GM23248 (cell line): ENCODE results near the gene PLEK2. TPM values are rescaled to one million over a fixed set of nuclear protein-coding genes. Genes with fewer than 3 reads are reported as not detected.
A peak's percentile ranks its signal among the peaks of the same experiment; 100 is the strongest.
"Not testable (repeated sequence)": the region's sequence is repeated elsewhere in the genome, so short reads cannot be mapped to it uniquely, and the experiment has no call there.

Source experiments
- DNase-seq: peaks from one replicate; pipeline ENCODE4 v3.0.0-alpha.2; 2015
- H2AFZ ChIP-seq: fragments of 200-600 bp; sonication (generic); 2 replicates; pipeline ENCODE4 v1.6.1; 2016; ENCODE audit warnings: antibody characterized with exemption
- H3F3A ChIP-seq: fragments of 200-600 bp; sonication (generic); 2 replicates; pipeline ENCODE4 v1.6.1; 2016; ENCODE audit warnings: mild to moderate bottlenecking, antibody characterized with exemption, mixed run types; ENCODE audit not compliant: insufficient read depth
- H3K27ac ChIP-seq: fragments of 200-600 bp; sonication (generic); 2 replicates; pipeline ENCODE4 v1.5.1; 2016; ENCODE audit warnings: mild to moderate bottlenecking
- H3K27me3 ChIP-seq: fragments of 200-600 bp; sonication (generic); replicated peaks from 2 replicates; pipeline ENCODE4 v1.6.1; 2016; ENCODE audit warnings: mild to moderate bottlenecking; ENCODE audit not compliant: insufficient read depth
- H3K36me3 ChIP-seq: fragments of 200-600 bp; sonication (generic); 2 replicates; pipeline ENCODE4 v1.6.1; 2016; ENCODE audit warnings: low read depth, mild to moderate bottlenecking
- H3K4me1 ChIP-seq: fragments of 200-600 bp; sonication (generic); 2 replicates; pipeline ENCODE4 v1.6.1; 2016; ENCODE audit warnings: mild to moderate bottlenecking; ENCODE audit not compliant: insufficient read depth
- H3K4me2 ChIP-seq: fragments of 200-600 bp; sonication (generic); one replicate; pipeline ENCODE4 v1.6.1; 2016; ENCODE audit warnings: mild to moderate bottlenecking; ENCODE audit not compliant: unreplicated experiment
- H3K4me3 ChIP-seq: fragments of 200-600 bp; sonication (generic); 2 replicates; pipeline ENCODE4 v1.5.1; 2016; ENCODE audit warnings: mild to moderate bottlenecking
- H3K79me2 ChIP-seq: fragments of 200-600 bp; sonication (generic); 2 replicates; pipeline ENCODE4 v1.6.1; 2016; ENCODE audit warnings: mild to moderate bottlenecking; ENCODE audit not compliant: insufficient read depth
- H3K9ac ChIP-seq: fragments of 200-600 bp; sonication (generic); 2 replicates; pipeline ENCODE4 v1.6.1; 2016; ENCODE audit warnings: mild to moderate bottlenecking
- H3K9me2 ChIP-seq: fragments of 200-600 bp; sonication (generic); 2 replicates; pipeline ENCODE4 v1.6.1; 2016; ENCODE audit warnings: mixed run types, mild to moderate bottlenecking, moderate library complexity; ENCODE audit not compliant: insufficient read depth
- H3K9me3 ChIP-seq: fragments of 200-600 bp; sonication (generic); one replicate; pipeline ENCODE4 v1.6.1; 2017; ENCODE audit warnings: low read depth
- H4K20me1 ChIP-seq: fragments of 200-600 bp; sonication (generic); 2 replicates; pipeline ENCODE4 v1.6.0; 2016; ENCODE audit not compliant: insufficient read depth
- EZH2 ChIP-seq: fragments of 200-600 bp; sonication (generic); IDR thresholded peaks from 2 replicates; pipeline ENCODE4 v1.6.1; 2018; ENCODE audit warnings: antibody characterized with exemption, mild to moderate bottlenecking; ENCODE audit not compliant: insufficient read depth, poor library complexity, severe bottlenecking
- EZH2phosphoT487 ChIP-seq: fragments of 200-600 bp; sonication (generic); IDR thresholded peaks from 2 replicates; pipeline ENCODE4 v1.6.1; 2018; ENCODE audit warnings: antibody characterized with exemption, moderate library complexity, mild to moderate bottlenecking, low read depth; ENCODE audit not compliant: insufficient read depth
- WGBS, 2 experiments: methylation state at CpG; one replicate each; pipeline ENCODE4 v1.1.6; 2015 to 2017; ENCODE audit warnings: low lambda C conversion rate in 2 of 2, low coverage in 1 of 2; ENCODE audit errors: missing lambda C conversion rate in 2 of 2; 5-methylcytosine and 5-hydroxymethylcytosine counted together
- in situ Hi-C: fragments of 300-500 bp; cut with MboI; formaldehyde crosslinking; loops from 2 replicates; pipeline ENCODE4 v1.15.0; 2020
- polyA plus RNA-seq: library from polyadenylated mRNA; unstranded; fragments of >200 nt; fragmentation: Nextera tagmentation; extraction: Ambion mirVana; gene quantifications from 2 replicates; pipeline ENCODE4 v1.2.1, GENCODE V29; 2016
- total RNA-seq: library from RNA; depleted of rRNA; stranded (reverse); fragments of >200 nt; shearing (Covaris generic); gene quantifications from 2 replicates; pipeline ENCODE4 v1.2.3, GENCODE V29; 2014

PLEK2 gene
- total and polyA plus RNA-seq, 2 experiments from 2014 or later: 10.8 to 11.4 TPM

DNA sequence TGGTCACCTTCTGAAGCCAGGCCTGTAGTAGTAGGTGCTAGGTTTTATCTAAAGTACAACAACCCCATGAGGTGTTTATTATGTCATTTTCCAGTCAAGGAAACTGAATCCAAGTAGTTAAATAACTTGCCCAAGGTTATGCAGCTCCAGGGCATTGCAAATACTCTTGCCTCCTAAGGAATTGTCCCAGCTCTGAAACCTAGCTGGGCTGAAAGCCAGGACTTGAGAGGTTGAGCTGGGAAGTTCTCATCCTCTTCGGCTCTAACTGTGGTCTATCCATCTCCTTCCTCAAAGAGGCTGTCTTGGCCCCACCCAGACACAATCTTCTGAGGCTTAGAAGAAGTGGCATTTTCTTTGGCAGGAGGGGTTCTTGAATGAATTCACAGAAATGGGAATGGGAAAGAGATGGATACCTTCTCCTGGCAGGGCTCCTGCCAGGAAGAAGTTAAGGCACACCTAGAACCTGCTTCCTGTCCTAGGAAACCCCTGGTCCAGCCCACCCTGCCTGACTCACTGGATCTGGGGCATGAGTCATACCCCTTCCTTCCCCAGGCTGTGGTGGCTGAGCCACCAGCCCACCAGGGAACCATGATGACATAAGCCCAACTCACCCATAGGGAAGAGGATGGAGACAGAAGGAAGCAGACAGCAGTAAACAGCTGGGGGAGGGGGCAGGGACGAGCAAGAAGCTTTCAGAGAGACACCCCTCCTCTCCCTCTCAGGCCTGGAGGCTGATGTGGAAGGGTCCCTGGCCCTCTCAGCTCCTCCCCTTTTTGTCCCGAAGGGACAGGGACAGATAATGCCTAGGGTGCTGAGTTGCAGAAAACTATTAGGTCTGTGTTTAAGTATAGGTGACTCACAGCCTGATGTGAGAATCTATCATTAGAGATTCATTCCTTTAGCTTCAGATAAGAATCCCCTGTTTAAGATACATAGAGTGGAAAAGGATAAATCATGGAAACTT, 2.1 kb upstream of the PLEK2 start:
- in situ Hi-C loops: no loop called here
- Histone ChIP-seq H3K4me2 (peak overlapping the region; percentile 49), H2AFZ (peak overlapping the region; percentile 46; the same call in 1 of the 2 replicates)

DNA sequence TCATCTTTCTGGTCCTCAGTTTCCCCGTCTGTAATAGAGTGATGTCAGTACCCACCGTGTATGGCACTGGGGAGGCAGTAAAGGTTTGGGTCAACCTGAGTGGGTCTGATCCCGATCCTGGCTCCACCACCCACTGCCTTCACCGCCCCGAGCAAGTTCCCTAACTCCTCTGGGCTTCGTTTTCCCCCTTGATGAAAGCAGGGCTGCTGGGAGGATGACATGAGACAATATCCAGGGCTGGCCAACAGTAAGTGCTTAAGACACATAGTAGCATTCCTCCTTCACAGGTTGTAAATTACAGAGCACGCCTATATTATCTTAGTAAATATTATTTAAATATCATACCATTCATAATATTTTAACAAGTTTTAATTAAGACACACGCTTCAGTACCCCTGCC, 595 bp downstream of the PLEK2 start:
- no peaks in the 10 kb centered on the region for H3K79me2 ChIP-seq
- peak overlapping the region; percentile 63 for H3K9ac ChIP-seq
- H3K4me3 ChIP-seq: peak overlapping the region; percentile 71
- H3K27ac ChIP-seq: no peak overlapping the region
- H3K4me1 ChIP-seq: peaks cover 16% of the 10 kb centered on the region
- peak overlapping the region; percentile 88 for H2AFZ ChIP-seq
- H3F3A ChIP-seq: peaks cover 14% of the 10 kb centered on the region
- TF ChIP-seq EZH2phosphoT487 (no peak), EZH2 (no peak)
- H3K27me3 ChIP-seq: no peaks in the 10 kb centered on the region
- H4K20me1 ChIP-seq: no peaks in the 10 kb centered on the region
- peak overlapping the region; percentile 90 for H3K4me2 ChIP-seq
- in situ Hi-C loops: no loop called here
- H3K9me3 ChIP-seq: no peaks in the 10 kb centered on the region
- WGBS, 2 experiments: 40 to 44% methylated on average over 8 of the region's 8 CpGs
- H3K9me2 ChIP-seq: no peaks in the 10 kb centered on the region
- no peaks in the 10 kb centered on the region for H3K36me3 ChIP-seq
- DNase-seq: peak; percentile 31

More for the DNA sequence above, 2.1 kb upstream of the PLEK2 start:
- Histone ChIP-seq H3K36me3 (no peaks in the 10 kb centered on the region), H3K79me2 (no peaks in the 10 kb centered on the region), H3K9me3 (no peaks in the 10 kb centered on the region), H3K27ac (peak overlapping the region; percentile 60), H3K27me3 (no peaks in the 10 kb centered on the region), H3K9me2 (no peaks in the 10 kb centered on the region), H4K20me1 (no peaks in the 10 kb centered on the region), H3K4me1 (peaks cover 21% of the 10 kb centered on the region), H3K4me3 (peak overlapping the region; percentile 48), H3F3A (peaks cover 14% of the 10 kb centered on the region), H3K9ac (peak overlapping the region; percentile 32; the same call in 1 of the 2 replicates)
- peak; percentile 91 for DNase-seq
- no peak for TF ChIP-seq EZH2phosphoT487
- no peak for TF ChIP-seq EZH2
- WGBS, 2 experiments: 21 to 24% methylated on average over 3 of the region's 3 CpGs

DNA sequence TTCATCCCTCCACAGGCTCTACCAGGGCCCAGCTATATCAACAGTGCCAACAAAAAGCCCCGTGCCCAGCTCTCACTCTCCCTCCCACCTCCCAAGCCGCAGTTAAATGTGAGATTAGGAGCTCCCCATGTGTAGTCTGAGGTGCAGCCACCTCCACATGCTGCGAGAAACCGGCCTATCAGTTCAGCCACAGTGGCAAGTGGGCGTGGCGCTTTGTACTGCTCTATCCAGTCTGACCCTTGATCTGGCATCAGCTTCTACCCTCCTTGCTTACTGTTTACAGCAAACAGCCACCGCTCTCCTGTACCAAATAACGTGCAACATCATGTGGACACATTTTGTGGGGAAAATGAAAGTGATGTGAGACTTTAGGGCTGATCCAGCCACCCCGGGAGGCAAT, 1.7 kb downstream of the PLEK2 start:
- H3F3A ChIP-seq: peaks cover 14% of the 10 kb centered on the region
- H3K9ac ChIP-seq: no peak overlapping the region
- no peak overlapping the region for H3K4me3 ChIP-seq
- no peaks in the 10 kb centered on the region for H3K79me2 ChIP-seq
- in situ Hi-C loops: no loop called here
- no peak overlapping the region for H2AFZ ChIP-seq
- H3K9me3 ChIP-seq: no peaks in the 10 kb centered on the region
- H4K20me1 ChIP-seq: no peaks in the 10 kb centered on the region
- no peaks in the 10 kb centered on the region for H3K36me3 ChIP-seq
- DNase-seq: no peak
- no peaks in the 10 kb centered on the region for H3K27me3 ChIP-seq
- H3K4me2 ChIP-seq: no peak overlapping the region
- peaks cover 16% of the 10 kb centered on the region for H3K4me1 ChIP-seq
- H3K27ac ChIP-seq: no peak overlapping the region
- TF ChIP-seq EZH2phosphoT487: no peak
- no peak for TF ChIP-seq EZH2
- 92 to 94% methylated on average over 9 of the region's 9 CpGs for WGBS, 2 experiments
- H3K9me2 ChIP-seq: no peaks in the 10 kb centered on the region

DNA sequence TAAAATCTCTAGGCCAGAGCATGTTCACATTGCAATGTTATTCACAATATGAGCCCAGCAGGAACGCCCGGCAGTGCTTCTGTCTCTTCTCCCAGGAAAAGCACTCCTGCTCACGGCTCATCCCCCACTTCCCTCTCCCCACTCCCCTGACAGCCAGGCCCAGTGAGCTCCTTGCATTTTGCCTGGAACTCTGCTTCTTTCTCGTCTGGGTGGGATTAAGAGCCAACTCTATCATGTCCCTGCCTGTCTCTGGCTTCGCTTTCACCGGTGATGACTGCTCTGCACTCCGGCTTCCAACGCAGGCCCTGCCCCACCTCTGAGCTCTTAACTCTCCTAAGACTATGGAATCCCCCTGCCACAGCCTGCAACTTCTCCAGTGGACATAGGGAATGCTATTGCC, 2.5 kb downstream of the PLEK2 start:
- no peak overlapping the region for H3K27ac ChIP-seq
- no peaks in the 10 kb centered on the region for H3K79me2 ChIP-seq
- H3K4me2 ChIP-seq: no peak overlapping the region
- no peaks in the 10 kb centered on the region for H4K20me1 ChIP-seq
- peaks cover 9% of the 10 kb centered on the region for H3F3A ChIP-seq
- H3K9me2 ChIP-seq: no peaks in the 10 kb centered on the region
- no peak overlapping the region for H3K4me3 ChIP-seq
- H3K4me1 ChIP-seq: peaks cover 11% of the 10 kb centered on the region
- no peak overlapping the region for H3K9ac ChIP-seq
- TF ChIP-seq EZH2phosphoT487: no peak
- TF ChIP-seq EZH2: no peak
- H2AFZ ChIP-seq: no peak overlapping the region
- in situ Hi-C loops: no loop called here
- no peaks in the 10 kb centered on the region for H3K27me3 ChIP-seq
- 69 to 78% methylated on average over 8 of the region's 8 CpGs for WGBS, 2 experiments
- H3K36me3 ChIP-seq: no peaks in the 10 kb centered on the region
- H3K9me3 ChIP-seq: no peaks in the 10 kb centered on the region
- DNase-seq: no peak

DNA sequence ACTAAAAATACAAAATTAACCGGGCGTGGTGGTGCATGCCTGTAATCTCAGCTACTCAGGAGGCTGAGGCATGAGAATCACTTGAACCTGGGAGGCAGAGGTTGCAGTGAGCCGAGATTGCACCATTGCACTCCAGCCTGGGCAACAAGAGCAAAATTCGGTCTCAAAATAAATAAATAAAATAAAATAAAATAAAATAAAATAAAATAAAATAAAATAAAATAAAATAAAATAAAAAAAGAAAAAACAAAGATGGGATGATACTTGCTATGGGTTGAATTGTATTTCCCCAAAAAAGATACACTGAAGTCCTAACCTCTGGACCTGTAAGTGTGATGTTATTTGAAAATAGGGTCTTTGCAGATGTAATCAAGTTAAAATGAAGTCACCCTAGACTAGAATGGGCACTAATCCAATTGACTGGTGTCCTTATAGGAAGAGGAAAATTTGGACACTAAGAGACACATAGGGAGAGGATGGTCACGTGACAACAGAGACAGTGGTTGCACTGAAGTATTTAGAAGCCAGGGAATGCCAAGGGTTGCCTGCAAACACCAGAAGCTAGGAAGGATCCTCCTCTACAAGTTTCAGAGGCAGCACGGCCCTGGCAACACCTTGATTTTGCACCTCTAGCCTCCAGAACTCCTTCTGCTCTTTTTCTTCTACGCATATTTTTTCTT, 3.7 kb downstream of the PLEK2 start:
- H3K4me1 ChIP-seq, H3K9me3 ChIP-seq, in situ Hi-C loops, H3K27ac ChIP-seq, H3K36me3 ChIP-seq, H3K4me2 ChIP-seq, H2AFZ ChIP-seq, H3F3A ChIP-seq, H4K20me1 ChIP-seq, H3K9ac ChIP-seq, H3K4me3 ChIP-seq, H3K9me2 ChIP-seq, H3K27me3 ChIP-seq, H3K79me2 ChIP-seq: not testable (repeated sequence)
- DNase-seq: peak; percentile 13
- WGBS, 2 experiments: 86 to 90% methylated on average over 7 of the region's 7 CpGs
